ENCODE measurements around the gene TLR8. TPM values are rescaled to one million over a fixed set of nuclear protein-coding genes. Genes with fewer than 3 reads are reported as not detected.
"Not testable (repeated sequence)": the region's sequence is repeated elsewhere in the genome, so short reads cannot be mapped to it uniquely, and the experiment has no call there.

Gene TLR8
- total RNA-seq, 1 donor from 2014 or later = 1.5 TPM

DNA sequence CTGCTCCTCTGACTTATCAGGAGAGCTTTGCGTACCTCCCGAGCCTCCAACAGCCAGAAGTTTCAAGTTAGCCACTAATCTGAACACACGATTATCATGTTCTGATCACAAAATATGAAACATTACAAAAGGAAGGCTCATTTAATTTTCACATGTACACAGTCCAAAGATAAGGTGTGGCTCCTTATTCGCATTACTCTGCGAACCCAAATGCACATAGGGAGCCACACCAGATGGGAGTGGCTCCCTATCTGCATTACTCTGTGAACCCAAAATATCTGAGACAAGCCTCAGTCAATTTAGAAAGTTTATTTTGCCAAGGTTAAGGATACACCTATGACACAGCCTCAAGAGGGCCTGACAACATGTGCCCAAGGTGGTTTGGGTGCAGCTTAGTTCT lies 28.4 kb downstream of the TLR8 start:
- ATAC-seq = no peak
- DNase-seq (ENCODE audit: missing footprints) = no peak
- intact Hi-C loops (cut with DNase I) = no loop called here

DNA sequence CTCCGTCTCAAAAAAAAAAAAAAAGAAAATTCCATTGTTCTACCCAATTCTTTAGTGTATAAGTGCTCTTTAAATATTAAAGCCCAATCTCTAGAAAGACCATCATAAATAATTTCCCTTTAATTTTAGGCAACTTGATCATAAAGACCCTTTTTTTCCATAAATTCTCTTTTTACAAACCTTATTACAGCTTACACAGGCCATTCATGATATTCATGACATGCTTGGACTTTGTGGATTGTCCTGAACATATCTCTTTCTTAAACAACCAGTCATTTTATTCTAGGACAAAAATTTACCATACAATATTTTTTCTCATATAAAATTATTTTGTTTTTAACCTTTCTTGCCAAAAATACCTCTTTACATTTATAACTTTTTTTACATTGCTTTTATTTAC lies 30.5 kb downstream of the TLR8 start:
- DNase-seq (ENCODE audit: missing footprints) = no peak
- ATAC-seq = no peak
- intact Hi-C loops (cut with DNase I) = no loop called here

DNA sequence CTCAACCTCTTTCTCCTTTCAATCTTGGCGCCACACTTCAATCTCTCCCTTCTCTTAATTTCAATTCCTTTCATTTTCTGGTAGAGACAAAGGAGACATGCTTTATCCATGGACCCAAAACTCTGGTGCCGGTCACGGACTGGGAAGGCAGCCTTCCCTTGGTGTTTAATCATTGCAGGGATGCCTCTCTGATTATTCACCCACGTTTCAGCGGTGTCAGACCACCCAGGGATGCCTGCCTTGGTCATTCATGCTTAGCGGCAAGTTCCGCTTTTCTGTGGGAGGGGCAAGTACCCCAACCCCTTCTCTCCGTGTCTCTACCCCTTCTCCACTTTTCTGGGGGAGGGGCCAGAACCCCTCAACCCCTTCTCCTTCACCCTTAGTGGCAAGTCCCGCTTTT lies 34.1 kb downstream of the TLR8 start:
- ATAC-seq; DNase-seq (ENCODE audit: missing footprints); intact Hi-C loops (cut with DNase I): not testable (repeated sequence)

DNA sequence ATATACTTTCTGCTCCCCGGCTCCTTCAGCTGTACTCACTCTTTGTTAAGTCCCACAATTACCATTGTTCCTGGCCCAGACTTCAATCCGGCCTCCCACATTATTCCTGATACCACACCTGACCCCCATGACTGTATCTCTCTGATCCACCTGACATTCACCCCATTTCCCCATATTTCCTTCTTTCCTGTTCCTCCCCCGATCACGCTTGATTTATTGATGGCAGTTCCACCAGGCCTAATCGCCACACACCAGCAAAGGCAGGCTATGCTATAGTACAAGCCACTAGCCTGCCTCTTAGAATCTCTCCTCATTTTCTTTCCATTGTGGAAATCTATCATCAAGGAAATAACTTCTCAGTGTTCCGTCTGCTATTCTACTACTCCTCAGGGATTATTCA lies 37.2 kb downstream of the TLR8 start:
- intact Hi-C loops (cut with DNase I); ATAC-seq; DNase-seq (ENCODE audit: missing footprints): not testable (repeated sequence)

DNA sequence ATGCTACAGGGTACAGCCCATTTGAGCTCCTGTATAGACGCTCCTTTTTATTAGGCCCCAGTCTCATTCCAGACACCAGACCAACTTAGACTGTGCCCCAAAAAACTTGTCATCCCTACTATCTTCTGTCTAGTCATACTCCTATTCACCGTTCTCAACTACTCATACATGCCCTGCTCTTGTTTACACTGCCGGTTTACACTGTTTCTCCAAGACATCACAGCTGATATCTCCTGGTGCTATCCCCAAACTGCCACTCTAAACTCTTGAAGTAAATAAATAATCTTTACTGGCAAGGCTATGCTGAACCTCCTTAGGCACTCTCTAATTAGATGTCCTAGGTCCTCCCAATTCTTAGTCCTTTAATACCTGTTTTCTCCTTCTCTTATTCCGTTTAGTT lies 38.0 kb downstream of the TLR8 start:
- intact Hi-C loops (cut with DNase I); DNase-seq (ENCODE audit: missing footprints); ATAC-seq: not testable (repeated sequence)

DNA sequence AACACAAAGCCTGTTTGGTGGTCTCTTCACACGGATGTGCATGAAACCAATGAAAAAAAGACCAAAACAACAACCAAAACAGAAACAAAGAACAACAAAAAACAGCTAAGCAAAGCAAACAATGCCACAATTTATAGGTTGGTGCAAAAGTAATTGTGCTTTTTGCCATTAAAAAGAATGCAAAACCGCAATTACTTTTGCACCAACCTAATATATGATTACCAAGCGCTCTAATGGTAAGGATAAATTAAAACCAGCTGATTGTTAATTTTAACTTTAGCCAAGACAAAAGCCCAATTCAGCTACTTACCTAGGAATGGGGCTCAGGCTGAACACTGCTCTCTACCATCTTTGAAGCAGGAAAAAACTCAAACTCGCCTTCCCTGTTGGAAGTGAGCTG lies 39.1 kb downstream of the TLR8 start:
- intact Hi-C loops (cut with DNase I) = no loop called here
- ATAC-seq (no peak), DNase-seq (ENCODE audit: missing footprints) (no peak)

DNA sequence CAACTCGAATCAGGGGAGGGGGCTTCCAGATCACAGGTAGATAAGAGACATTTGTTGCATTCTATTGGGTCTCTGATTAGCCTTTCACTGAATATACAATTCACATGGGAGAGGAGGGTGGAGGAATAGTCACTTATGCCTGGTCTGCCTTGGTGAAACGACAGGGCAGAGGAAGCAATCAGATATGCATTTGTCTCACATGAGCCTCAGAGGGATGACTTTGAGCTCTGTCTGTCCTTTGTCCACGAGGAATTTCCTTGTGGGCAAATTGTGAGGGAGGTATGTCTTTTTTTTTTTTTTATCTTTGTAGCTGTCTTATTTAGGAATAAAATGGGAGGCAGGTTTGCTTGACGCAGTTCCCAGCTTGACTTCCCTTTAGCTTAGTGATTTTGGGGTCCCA lies 40.0 kb downstream of the TLR8 start:
- ATAC-seq = no peak
- intact Hi-C loops (cut with DNase I) = loop anchor here (2.0 kb wide), 1 partner anchor 542 kb away; no protein-coding TSS in a partner anchor
- DNase-seq (ENCODE audit: missing footprints) = no peak

DNA sequence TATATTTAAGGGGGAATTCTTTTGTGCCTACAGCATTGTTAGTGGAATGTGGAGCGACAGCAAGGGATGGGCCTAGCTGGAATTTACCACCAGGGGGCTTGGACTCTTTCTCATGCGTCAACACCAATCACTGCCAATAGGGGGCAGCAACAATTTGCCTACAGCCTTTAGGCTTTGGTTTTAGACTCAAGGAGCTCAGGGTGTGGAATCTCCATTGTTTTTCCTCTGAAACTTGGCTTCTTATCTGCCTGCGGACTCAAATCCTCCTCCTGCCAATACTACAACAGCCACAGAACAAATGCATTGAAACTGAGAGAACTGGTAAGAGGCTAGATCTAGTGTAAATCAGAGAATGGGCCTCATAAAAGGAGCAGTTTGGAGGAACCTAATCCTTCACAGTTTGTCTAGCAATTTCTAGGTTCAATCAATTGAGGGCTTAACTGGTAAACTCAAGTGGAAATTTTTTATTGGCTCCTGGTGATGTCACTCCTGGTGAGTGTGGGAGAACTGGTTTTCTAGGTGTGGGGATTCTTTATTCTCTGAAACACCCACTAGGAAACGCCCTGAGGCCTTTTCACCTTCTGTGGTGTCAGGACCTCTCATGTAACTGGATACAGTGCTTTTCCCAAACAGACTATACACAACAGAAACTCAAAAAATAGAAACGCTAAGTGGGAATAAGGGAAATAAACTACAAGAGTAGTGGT lies 40.6 kb downstream of the TLR8 start:
- DNase-seq (ENCODE audit: missing footprints) (peak; percentile 43), ATAC-seq (peak; percentile 72)
- intact Hi-C loops (cut with DNase I) = loop anchor here (2.0 kb wide), 1 partner anchor 542 kb away; no protein-coding TSS in a partner anchor

DNA sequence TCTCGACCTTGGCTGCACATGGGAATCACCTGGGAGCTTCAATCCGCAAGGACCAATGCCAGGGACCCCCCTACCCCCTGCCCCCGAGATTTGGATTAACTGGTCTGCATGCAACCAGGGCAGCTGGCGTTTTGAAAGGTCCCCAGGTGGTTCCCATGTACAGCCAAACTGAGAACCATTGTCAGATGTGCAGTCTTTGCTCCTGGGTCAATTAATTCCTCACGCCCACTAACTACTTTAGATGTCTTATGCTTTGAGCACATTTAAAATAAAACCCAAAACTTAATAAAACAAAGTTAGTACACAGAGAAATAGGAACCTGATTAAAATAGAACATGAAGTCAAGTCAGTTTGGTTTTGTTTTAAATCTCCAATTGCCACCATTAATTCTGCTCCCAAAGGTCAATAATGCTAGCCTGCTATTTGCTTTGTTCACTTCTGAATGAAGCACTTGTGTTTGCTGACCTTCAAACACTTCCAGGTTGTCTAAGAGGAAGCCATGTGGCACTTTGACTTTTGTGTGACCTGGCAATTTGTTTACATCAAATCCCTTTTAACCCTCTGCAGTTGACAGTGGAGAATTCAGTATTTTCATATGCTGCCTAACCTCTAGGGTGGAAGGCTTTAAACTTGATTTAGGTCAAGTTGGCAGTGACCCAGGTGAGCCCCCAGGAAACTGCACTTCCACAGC lies 41.3 kb downstream of the TLR8 start:
- no peak for ATAC-seq
- intact Hi-C loops (cut with DNase I) = loop anchor here (2.0 kb wide), 1 partner anchor 541 kb away; no protein-coding TSS in a partner anchor
- no peak for DNase-seq (ENCODE audit: missing footprints)

DNA sequence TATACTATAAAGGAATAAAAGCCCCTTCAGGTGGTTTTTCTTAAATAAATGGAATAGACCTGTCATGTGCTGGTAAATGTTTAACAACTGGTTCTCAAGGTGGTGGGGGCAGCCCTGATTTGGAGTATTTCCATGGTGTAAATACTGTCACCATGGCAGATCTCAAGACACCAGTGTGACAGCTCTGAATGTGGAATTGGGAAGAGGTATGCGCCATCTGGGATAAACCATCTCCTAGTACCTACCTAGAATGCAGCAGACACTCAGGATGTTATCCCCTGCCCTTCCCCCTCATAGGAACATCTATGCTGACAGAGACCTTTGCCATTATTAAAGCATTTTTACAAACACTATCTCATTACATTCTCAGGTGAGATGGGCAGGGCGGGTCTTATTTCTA lies 42.1 kb downstream of the TLR8 start:
- no peak for DNase-seq (ENCODE audit: missing footprints)
- ATAC-seq = no peak
- intact Hi-C loops (cut with DNase I) = no loop called here

DNA sequence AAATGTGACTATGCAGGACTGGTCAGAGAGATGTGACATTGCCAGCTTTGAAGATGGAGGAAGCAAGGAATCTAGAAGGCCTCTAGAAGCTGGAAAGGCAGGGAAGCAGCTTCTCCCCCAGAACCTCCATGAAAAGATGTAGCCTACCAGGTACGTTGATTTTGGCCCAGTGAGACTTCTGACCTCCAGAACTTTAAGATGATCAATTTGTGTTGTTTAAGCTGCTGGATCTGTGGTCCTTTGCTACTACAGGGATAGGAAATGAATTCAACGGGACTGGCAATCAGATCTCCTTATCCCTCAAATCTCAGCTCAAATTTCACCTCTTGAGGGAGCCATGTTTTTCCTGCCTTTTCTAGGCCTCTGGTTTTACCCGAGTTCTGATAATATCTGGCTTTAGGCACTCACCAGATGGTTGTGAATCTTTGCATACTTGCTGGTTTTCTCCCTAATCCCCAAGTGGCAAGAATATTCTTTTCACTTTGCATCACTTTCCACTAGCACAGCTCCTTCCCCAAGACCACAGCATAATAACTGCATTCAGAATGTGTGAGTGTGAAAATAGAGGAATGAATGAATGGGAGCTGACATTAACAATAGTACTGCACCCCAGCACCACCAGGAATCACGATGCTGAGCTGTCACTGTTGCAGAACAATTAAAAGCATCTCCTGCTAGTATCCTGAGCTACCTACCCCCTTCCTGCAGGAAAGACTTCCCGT lies 42.9 kb downstream of the TLR8 start:
- DNase-seq (ENCODE audit: missing footprints) (no peak), ATAC-seq (no peak)
- intact Hi-C loops (cut with DNase I) = no loop called here

DNA sequence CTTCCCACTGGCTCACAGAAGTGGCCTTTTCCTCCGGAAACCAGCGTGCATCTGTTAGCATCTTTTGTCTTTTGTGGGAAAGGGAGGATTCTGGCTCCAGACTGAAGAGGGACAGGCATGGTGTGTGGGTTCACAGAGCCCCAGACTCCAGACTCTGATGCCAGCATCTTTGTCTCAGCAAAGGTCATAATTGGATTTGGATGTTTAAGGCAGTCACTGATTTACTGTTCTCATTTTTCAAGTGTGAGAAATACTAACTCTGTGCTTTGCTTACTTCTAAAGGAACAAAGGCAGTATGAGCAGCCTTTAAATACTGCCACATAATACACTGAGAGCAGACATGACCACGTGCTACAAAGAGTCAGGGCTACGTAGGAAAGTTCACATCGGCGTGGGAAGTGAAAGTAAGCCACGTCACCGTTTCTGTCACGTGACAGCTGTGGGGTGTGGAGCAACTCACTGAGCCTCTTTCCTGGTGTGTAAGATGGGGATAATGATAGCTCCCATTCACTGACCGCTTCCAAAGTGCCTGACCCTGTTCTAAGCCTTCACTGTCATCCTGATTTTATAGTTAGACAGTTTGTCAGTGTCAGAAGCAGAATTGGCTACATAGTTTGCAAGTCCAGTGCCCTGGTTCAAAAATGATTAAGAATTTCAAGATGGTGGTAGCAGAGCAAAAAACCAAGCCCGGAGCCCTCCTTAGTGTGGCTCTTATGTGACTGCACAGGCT lies 43.7 kb downstream of the TLR8 start:
- intact Hi-C loops (cut with DNase I) = no loop called here
- ATAC-seq (peak; percentile 90), DNase-seq (ENCODE audit: missing footprints) (peak; percentile 85)

DNA sequence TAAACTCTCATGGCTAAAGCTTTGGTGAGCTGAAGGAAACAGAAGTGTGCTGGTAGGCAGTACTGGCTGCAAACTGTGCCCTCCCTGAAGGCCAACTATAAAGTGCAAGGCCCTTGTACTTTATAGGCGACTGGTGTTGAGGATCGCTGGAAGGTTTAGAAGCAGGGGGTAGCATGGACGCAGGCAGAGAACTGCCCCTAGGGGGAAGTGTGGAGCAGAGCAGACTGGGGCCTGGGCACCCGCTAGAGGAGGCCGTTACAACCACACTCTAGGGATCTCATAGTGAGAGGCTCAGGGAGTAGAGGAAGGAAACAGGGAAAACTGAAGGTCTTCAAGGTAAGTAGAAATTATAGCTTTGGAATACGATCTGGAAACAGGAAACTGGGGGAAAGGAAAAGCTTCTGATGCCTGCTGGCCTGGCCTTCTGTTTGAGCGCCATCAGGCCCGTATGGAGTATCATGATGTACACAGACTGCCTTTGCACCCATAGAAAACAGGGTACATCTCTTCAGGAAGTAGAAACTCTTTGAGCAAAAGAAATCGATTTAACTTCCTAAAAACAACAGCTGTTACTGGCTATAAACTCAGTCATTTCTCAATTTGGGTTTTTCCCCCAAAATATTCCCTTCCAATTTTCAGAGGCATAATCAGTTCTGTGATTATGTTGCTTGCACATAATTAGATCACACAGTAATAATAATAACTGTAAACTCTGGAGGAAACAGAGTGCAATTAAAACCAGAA lies 44.6 kb downstream of the TLR8 start:
- intact Hi-C loops (cut with DNase I) = no loop called here
- ATAC-seq = peak; percentile 54
- no peak for DNase-seq (ENCODE audit: missing footprints)

DNA sequence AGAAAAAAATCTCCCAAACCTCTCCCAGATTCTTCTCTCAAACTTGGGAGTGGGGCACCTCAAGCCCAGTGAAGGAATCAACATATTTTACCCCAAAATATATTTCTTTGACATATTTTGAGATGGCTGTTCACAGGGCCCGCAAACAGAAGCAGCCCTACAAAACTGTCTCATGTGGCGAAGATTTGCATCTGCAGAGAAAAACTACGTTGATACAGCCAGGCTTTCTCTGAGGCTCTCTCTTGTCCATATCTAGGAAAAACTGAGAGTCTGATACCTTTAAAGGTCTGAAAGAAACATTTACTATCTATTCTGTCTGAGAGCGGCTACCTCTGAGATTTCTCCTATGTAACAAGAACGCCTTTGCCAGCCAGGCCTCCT lies 45.2 kb downstream of the TLR8 start:
- ATAC-seq (no peak), DNase-seq (ENCODE audit: missing footprints) (no peak)
- intact Hi-C loops (cut with DNase I) = no loop called here

DNA sequence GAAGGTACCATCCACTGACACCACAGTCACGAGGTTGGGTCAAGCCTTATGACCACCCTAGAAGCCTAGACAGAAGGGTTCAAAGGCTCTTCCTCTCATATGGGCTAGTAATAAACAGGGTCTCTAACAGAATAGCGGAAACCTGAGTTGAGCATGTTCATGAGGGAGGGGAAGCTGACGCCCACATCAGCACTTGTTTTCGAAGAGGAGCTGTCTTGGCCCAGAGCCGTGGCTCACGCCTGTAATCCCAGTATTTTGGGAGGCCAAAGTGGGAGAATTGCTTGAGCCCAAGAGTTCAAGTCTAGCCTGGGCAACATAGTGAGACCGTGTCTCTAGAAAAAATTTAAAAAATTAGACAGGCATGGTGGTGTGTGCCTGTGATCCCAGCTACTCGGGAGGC lies 47.0 kb downstream of the TLR8 start:
- intact Hi-C loops (cut with DNase I) = no loop called here
- DNase-seq (ENCODE audit: missing footprints) = no peak

DNA sequence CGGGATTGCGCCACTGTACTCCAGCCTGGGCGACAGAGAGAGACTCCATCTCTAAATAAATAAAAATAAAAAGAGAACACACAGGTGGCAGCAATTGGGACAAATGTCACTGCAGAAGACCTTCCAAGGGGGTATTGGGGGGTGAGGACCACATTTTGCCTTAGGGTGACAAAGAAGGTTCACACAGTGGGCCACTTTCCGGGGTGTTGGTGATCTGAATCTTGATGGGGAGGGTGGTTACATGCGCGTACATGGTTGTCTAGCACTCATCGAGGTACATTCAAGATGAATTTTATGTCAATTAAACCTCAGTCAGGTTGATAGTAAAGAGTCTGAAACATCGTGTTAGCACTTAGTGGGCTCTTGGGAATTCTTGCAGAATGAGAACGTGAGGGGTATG lies 48.0 kb downstream of the TLR8 start:
- intact Hi-C loops (cut with DNase I) = no loop called here
- no peak for DNase-seq (ENCODE audit: missing footprints)
- no peak for ATAC-seq

More for the DNA sequence above, 47.0 kb downstream of the TLR8 start:
- no peak for ATAC-seq

DNA sequence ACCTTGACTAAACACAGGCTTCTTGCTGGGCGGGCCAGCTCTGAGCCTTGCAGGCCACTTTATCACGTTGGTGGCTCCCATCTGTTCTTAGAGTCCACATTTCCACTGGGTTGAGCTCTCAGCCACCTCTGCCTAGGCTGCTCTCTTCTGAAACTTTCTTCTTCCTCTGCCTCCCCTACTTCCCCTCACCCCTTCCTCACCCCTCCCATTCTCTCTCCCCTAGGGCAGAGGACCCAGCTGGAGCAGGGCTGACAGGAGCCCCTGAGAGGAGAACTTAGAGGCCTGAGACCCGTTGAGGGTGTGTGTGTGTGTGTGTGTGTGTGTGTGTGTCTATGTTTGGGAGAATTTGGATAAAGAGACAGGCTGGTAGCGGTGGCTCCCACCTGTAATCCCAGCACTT lies 48.6 kb downstream of the TLR8 start:
- intact Hi-C loops (cut with DNase I) = no loop called here
- no peak for ATAC-seq
- no peak for DNase-seq (ENCODE audit: missing footprints)

DNA sequence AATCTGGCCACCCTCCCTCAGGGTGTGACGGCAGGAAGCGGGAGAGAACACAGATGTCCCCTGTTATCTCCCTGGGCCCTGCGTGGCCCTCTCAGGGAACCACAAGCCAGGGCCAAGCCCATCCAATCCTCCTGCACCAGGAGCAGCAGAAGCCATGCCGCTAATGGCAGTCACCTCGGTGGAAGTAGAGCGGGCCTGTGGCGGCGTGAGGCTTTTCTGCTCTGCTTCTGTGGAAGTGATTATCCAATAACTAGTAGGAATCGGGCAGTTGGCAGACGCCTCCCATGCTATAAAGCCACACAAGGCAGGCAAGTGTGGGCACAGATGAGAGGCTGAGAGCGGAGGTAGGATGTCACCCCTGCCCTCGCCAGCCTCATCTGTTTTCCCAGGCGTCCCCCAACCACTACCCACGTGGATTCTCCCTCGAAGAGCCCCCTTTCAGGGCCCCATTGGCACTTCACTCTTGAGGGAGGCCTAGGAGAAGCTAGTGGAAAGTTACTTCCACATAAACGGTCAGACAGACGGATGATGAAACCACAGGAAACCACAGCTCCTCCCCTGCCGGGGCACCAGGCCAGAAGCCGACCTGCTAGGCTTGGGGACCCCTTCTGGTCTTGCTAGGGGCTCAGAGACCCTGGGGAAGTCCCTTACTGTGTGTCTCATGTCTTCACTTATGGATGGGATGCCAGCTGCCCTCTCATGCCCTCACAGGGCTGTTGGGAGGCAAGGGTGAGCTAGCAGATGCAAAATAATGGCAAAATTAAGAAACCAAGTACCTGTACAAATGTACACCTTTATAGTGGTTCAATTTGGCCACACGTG lies 49.7 kb downstream of the TLR8 start:
- intact Hi-C loops (cut with DNase I) = no loop called here
- ATAC-seq (peak; percentile 72), DNase-seq (ENCODE audit: missing footprints) (peak; percentile 74)
